Psoas muscle (tissue), 8 donors: ENCODE results near the gene AKIRIN2. TPM values are rescaled to one million over a fixed set of nuclear protein-coding genes. Genes with fewer than 3 reads are reported as not detected.

ENCODE experiments used
- ATAC-seq, 4 donors: fragments of 200-7000 bp; cut with Tn5 transposase; one replicate each; pipeline ENCODE4 v1.9.1; 2020; ENCODE audit warnings: moderate library complexity in 3 of 4, mild to moderate bottlenecking in 2 of 4
- DNase-seq, 2 donors: peaks; one replicate each; pipeline ENCODE4 v3.0.0-alpha.2; 2020
- H3K27ac ChIP-seq: fragments of 200-600 bp; one replicate; pipeline ENCODE4 v1.8.0; 2022
- H3K27me3 ChIP-seq, 3 donors: fragments of 200-600 bp in 1 of 3; one replicate each; pipeline versions ENCODE4 v1.6.1 to v1.8.0; 2013 to 2022; ENCODE audit warnings: low read length in 2 of 3, mild to moderate bottlenecking in 2 of 3, moderate library complexity in 1 of 3; ENCODE audit not compliant: insufficient read depth in 3 of 3
- H3K36me3 ChIP-seq, 2 donors: fragments of 200-600 bp in 1 of 2; one replicate each; pipeline versions ENCODE4 v1.6.1 to v1.8.0; 2013 to 2022; ENCODE audit warnings: low read depth in 1 of 2, mild to moderate bottlenecking in 1 of 2, moderate library complexity in 1 of 2; ENCODE audit not compliant: insufficient read depth in 1 of 2
- H3K4me1 ChIP-seq: fragments of 200-600 bp; one replicate; pipeline ENCODE4 v1.8.0; 2022
- H3K4me3 ChIP-seq: fragments of 200-600 bp; one replicate; pipeline ENCODE4 v1.8.0; 2022; ENCODE audit warnings: mild to moderate bottlenecking
- H3K9me3 ChIP-seq: fragments of 200-600 bp; one replicate; pipeline ENCODE4 v1.8.0; 2022
- WGBS, 3 donors: extraction: QIAGEN DNeasy Blood & Tissue Kit; methylation state at CpG; one replicate each; pipeline versions ENCODE4 v1.1.6 to v1.1.7; 2013; 5-methylcytosine and 5-hydroxymethylcytosine counted together
- intact Hi-C, 2 donors: fragments of 100-400 bp; cut with DNase I; formaldehyde crosslinking; loops; one replicate each; pipeline versions ENCODE4 v1.11.0 to v1.14.2; 2022
- polyA plus RNA-seq, 3 donors: library from polyadenylated mRNA; stranded (reverse); fragments of 200-250 nt; gene quantifications; one replicate each; pipeline ENCODE4 v1.2.3, GENCODE V29; 2013
- total RNA-seq, 4 donors: library from RNA; stranded (reverse); fragmentation: NEBNext Ultra II Directional in 2 of 4; extraction: Animal tissue kit (Norgen Biotek cat#: 25700) in 2 of 4; gene quantifications; one replicate each; pipeline versions ENCODE4 v1.2.1 to v1.2.4, GENCODE V29; 2021 to 2023
- TF ChIP-seq, protein P1 (sequence below): fragments of 200-600 bp; IDR thresholded peaks from one replicate; pipeline ENCODE4 v1.8.0; 2022; ENCODE audit warnings: antibody characterized with exemption
- donor health status: healthy with polysubstance abuse.
- donor health status: DM: no; HTN: no; CAD: no; lungs with moderate emphysema.
- donor health status: Bipolar disorder and iron deficiency.
- donor health status: healthy.
- donor health status: DM: yes; HTN: yes; CAD: no.
- donor health status: DM: no; HTN: no; CAD: no.
- donor health status: DM: no; HTN: no; CAD: no.
- donor health status: DM: yes; HTN: yes; CAD: no.

AKIRIN2 gene
- total and polyA plus RNA-seq, 7 donors = 65.0 to 188 (median 127) TPM

DNA sequence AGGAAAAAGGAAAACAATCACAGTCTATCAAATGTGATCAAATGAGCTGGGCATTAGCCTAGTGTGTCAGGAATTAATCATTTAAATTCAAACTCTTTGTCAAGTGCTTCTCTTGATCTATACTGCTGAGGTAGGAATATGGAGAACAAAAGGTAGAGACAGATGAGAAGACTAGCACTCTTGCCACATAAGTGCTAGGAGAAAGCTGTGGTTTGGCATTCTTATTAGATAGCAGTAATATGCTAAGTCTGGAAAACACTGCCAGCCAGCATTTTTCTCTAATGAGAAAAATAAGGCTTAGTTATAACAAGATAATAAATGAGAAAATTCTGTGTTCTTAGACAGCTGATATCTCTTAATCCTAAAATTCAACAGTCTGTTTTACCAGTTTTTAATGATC, 73.2 kb downstream of the AKIRIN2 start:
- DNase-seq (no peak), ATAC-seq (peak in 1 of 4 donors; percentile 53)
- TF ChIP-seq, protein P1, sequence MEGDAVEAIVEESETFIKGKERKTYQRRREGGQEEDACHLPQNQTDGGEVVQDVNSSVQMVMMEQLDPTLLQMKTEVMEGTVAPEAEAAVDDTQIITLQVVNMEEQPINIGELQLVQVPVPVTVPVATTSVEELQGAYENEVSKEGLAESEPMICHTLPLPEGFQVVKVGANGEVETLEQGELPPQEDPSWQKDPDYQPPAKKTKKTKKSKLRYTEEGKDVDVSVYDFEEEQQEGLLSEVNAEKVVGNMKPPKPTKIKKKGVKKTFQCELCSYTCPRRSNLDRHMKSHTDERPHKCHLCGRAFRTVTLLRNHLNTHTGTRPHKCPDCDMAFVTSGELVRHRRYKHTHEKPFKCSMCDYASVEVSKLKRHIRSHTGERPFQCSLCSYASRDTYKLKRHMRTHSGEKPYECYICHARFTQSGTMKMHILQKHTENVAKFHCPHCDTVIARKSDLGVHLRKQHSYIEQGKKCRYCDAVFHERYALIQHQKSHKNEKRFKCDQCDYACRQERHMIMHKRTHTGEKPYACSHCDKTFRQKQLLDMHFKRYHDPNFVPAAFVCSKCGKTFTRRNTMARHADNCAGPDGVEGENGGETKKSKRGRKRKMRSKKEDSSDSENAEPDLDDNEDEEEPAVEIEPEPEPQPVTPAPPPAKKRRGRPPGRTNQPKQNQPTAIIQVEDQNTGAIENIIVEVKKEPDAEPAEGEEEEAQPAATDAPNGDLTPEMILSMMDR = no peak
- peaks cover 3 to 15% of the 10 kb centered on the region in 2 donors for H3K36me3 ChIP-seq
- no peak overlapping the region for H3K27ac ChIP-seq
- intact Hi-C loops = no loop called here
- no peaks in the 10 kb centered on the region for H3K27me3 ChIP-seq
- no peaks in the 10 kb centered on the region for H3K4me1 ChIP-seq
- no peak overlapping the region for H3K4me3 ChIP-seq
- H3K9me3 ChIP-seq = no peaks in the 10 kb centered on the region

DNA sequence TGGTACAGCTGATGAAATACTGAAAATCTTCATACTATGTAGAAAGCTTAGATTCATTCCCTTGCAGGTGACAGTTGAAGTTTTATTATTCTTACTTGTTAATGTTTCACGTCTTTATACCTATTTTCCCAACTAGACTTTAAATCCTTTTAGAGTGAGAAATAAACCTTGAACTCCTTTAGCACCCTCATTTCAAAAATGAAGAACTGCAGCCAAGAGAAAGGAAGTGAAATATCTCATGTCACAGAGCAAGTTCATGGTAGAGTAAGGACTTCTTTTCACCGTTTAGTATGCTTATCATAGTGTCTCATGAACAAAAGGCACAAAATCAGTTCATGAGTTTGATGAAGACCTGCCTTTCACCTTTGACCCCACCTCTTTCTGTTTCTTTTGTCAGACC, 73.6 kb downstream of the AKIRIN2 start:
- Histone ChIP-seq H3K4me3 (no peak overlapping the region), H3K9me3 (no peaks in the 10 kb centered on the region), H3K4me1 (no peaks in the 10 kb centered on the region), H3K36me3 (peaks cover 3 to 16% of the 10 kb centered on the region in 2 donors), H3K27ac (no peak overlapping the region), H3K27me3 (no peaks in the 10 kb centered on the region)
- ATAC-seq = no peak
- WGBS, 3 donors = 77 to 80% (median 78%) methylated on average over 2 of the region's 2 CpGs
- intact Hi-C loops = no loop called here
- DNase-seq = no peak
- TF ChIP-seq, protein P1 = no peak

Other genes starting within 250 kb of the AKIRIN2 start
- 1 to 10 TPM; 5.7 to 8.7 (median 8.0) TPM for gene SLC35A1, start 229.3 kb downstream of the AKIRIN2 start, total RNA-seq
- 10 to 100 TPM in 2 of 3 donors, 1 to 10 TPM in 1; 9.1 to 15.3 (median 12.5) TPM for gene SLC35A1, start 229.3 kb downstream of the AKIRIN2 start, polyA plus RNA-seq
- gene RARS2, start 112.2 kb downstream of the AKIRIN2 start, total RNA-seq = 10 to 100 TPM; 11.6 to 20.7 (median 16.7) TPM
- 10 to 100 TPM; 14.8 to 17.3 (median 17.1) TPM for gene RARS2, start 112.2 kb downstream of the AKIRIN2 start, polyA plus RNA-seq
- 10 to 100 TPM; 18.9 to 26.8 (median 22.1) TPM for gene ORC3, start 112.1 kb downstream of the AKIRIN2 start, total RNA-seq
- gene ORC3, start 112.1 kb downstream of the AKIRIN2 start, polyA plus RNA-seq = 10 to 100 TPM; 14.5 to 44.0 (median 17.3) TPM